Measurements from ENCODE around the gene SIK2. TPM values are rescaled to one million over a fixed set of nuclear protein-coding genes. Genes with fewer than 3 reads are reported as not detected.

Gene SIK2
- total and polyA plus RNA-seq, 9 of the 15 experiments (the other 6 are each of a cell fraction or from before 2014, with no cell fraction given): 0.74 to 11.6 (median 3.8) TPM

GRCh38 chr11:111668980-111669379 lies 66.7 kb downstream of the SIK2 start:
- FAIRE-seq (no peak), ATAC-seq (no peak), DNase-seq (ENCODE audit: extremely low read depth in 1 of 4, low spot score in 3 of 4) (no peak)
- no peak for TF ChIP-seq POLR3A (IDR thresholded peaks at IDR 0.05; ENCODE audit: borderline replicate concordance, extremely low read depth, insufficient read depth, insufficient read length)
- TF ChIP-seq, protein P1, sequence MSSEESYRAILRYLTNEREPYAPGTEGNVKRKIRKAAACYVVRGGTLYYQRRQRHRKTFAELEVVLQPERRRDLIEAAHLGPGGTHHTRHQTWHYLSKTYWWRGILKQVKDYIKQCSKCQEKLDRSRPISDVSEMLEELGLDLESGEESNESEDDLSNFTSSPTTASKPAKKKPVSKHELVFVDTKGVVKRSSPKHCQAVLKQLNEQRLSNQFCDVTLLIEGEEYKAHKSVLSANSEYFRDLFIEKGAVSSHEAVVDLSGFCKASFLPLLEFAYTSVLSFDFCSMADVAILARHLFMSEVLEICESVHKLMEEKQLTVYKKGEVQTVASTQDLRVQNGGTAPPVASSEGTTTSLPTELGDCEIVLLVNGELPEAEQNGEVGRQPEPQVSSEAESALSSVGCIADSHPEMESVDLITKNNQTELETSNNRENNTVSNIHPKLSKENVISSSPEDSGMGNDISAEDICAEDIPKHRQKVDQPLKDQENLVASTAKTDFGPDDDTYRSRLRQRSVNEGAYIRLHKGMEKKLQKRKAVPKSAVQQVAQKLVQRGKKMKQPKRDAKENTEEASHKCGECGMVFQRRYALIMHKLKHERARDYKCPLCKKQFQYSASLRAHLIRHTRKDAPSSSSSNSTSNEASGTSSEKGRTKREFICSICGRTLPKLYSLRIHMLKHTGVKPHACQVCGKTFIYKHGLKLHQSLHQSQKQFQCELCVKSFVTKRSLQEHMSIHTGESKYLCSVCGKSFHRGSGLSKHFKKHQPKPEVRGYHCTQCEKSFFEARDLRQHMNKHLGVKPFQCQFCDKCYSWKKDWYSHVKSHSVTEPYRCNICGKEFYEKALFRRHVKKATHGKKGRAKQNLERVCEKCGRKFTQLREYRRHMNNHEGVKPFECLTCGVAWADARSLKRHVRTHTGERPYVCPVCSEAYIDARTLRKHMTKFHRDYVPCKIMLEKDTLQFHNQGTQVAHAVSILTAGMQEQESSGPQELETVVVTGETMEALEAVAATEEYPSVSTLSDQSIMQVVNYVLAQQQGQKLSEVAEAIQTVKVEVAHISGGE (CRISPR knock-in tag; IDR thresholded peaks at IDR 0.05): no peak
- Histone ChIP-seq H3K9ac (ENCODE audit: insufficient read depth in 1 of 2, low read depth in 2 of 2, low read length in 2 of 2) (no peak overlapping the region), H3K4me3 (no peak overlapping the region), H3K9me1 (ENCODE audit: control insufficient read depth, insufficient read depth, low read length) (no peaks in the 10 kb centered on the region), H3K27ac (ENCODE audit: extremely low read depth, low read depth, low read length) (no peak overlapping the region), H3K4me1 (replicated peaks in 1 of 2; ENCODE audit: control insufficient read depth in 2 of 2, insufficient read depth in 2 of 2, low read length in 2 of 2) (no peaks in the 10 kb centered on the region), H4K20me1 (replicated peaks; ENCODE audit: control insufficient read depth, insufficient read depth, low read length) (no peaks in the 10 kb centered on the region), H3K27me3 (ENCODE audit: control insufficient read depth in 2 of 2, insufficient read depth in 2 of 2, low read length in 2 of 2) (no peaks in the 10 kb centered on the region), H3K4me2 (ENCODE audit: insufficient read depth, low read length) (no peak overlapping the region), H3K79me2 (ENCODE audit: control insufficient read depth, insufficient read depth, low read length) (no peaks in the 10 kb centered on the region), H3K36me3 (ENCODE audit: control insufficient read depth, insufficient read depth, low read length) (peaks cover 5% of the 10 kb centered on the region; the same call in 1 of the 3 replicates), H3K9me3 (replicated peaks; ENCODE audit: control insufficient read depth, insufficient read depth, low read depth, low read length) (no peaks in the 10 kb centered on the region), H2AFZ (ENCODE audit: low read depth, low read length) (no peak overlapping the region)
- POLR2A ChIA-PET: interaction anchor here (0.6 kb wide), 1 partner anchor 12 kb away, joined by 4 read pairs; no protein-coding TSS in a partner anchor
- BruUV-seq (replicated peaks): no TSS peak
- in situ Hi-C loops (cut with MboI): no loop called here
- CTCF ChIA-PET (ENCODE audit: low intra/inter-chr PET ratio): no interaction called here
- 30% methylated on average over 1 of the region's 1 CpG for WGBS (ENCODE audit: insufficient coverage, low coverage, missing lambda C conversion rate)
- intact Hi-C loops (cut with micrococcal nuclease): no loop called here
